ENCODE data around the gene ELOVL6.
"Not testable (repeated sequence)": the region's sequence is repeated elsewhere in the genome, so short reads cannot be mapped to it uniquely, and the experiment has no call there.

The ELOVL6 gene

DNA sequence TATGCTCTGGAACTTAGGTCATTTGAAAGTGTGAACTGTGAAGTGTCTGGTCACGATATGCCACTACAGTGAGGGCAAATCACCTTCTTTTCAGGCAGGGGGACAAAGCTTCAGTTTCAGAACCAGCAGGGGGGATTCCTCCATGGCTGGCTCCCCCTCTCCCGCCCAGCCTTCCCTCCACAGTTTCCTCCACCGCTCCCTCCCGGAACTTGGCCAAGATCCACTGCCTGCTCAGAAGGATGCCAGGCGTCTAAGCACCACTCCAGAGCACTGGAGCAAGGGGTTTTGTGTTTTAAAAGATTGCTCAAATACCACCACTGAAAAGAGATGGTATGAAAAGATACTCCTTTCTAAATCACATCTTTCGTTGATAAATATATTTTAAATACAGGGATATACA is 126.9 kb downstream of the ELOVL6 start:
- DNase-seq, result peak in 4 of 14 donors; percentile 3 to 48 (median 14)

DNA sequence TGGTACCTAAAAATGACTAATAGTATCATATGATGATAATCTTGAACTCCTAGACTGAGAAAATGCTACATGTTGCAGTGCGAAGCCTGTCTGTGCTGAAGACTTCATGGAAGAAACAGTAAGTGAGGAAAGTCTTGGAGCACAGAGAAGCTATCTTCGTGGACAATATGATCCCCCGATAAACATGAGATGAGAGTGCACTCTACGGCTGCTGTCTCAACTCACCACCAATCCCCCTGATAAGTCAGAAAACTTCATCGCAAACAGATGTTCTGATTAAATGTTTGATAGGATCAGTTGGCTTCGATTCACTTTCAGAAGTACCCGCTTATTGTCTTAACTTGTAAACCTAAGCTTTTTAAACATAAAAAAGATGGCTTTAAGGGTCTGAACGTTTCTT is 130.2 kb downstream of the ELOVL6 start:
- no peak for DNase-seq

DNA sequence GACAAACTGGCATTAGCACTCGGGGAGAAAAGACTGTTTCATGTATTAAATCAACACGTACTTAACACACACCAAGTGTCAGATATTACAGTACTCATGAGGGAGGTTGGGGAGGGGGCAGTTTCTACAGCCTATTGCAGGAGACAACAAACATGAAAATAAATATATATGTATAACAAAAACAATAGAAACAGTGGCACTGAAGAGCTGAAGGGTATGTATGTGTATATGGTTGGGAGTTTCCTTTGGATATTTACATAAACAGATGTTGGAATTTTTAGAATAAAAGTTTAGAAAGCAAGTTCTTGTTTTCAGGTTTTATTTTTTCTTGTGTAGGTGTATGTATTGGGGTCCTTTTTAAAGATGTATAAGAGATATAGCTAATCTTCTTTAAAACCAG is 133.5 kb downstream of the ELOVL6 start:
- no peak for DNase-seq

DNA sequence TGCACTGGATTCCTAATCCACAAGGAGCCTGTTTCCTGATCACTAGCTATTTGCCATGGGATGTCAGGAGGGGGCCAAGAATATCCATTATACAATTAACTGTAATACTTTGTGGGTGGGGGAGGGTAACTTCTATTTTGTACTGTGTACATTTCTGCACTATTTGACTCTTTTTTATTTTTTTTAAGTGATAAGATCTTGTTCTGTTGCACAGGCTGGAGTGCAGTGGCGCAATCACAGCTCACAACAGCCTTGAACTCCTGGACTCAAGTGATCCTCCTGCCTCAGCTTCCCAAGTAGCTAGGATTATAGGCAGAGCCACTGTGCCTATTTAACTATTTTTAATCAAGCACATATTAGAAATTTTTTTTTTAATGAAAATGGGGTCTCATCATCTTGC is 134.1 kb downstream of the ELOVL6 start:
- DNase-seq, result no peak

DNA sequence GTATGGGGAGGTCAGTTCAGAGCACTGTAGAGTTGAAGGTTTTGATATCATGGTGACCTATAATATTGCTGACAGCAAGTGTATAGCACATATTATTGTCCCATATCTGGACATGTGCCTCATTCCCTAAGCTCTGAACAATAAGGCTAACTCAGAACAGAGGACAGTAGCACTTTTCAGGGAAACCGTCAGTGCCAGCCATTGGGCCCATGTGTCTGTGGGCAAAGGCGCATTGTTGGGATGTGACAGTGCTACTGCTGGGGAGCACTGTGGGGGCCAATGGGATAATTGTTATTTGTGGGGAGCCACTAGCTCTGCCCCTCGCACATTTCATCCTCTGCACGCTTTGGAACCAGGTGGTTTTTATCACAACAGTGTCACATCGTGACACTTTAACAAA is 136.2 kb downstream of the ELOVL6 start:
- DNase-seq, result peak in 12 of 14 donors; percentile 8 to 77 (median 58)

DNA sequence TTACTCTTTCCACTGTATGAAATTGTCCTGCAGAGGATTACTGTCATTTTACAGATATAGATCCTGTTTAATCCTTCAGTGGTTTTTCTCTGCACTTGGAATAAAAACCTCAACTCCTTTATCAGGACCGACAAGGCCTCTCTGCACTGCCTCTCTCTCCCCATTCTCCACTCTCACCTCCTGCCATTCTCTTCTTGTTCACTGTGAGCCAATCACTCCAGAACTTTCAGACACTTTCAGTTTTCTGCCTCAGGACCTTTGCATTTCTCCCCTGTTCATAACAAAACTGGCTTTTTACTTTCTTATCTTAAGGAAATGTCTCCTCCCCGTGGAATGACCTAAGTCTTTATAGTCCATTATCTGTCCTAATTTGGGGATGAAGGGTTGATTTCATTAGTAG is 137.3 kb downstream of the ELOVL6 start:
- no peak for DNase-seq

DNA sequence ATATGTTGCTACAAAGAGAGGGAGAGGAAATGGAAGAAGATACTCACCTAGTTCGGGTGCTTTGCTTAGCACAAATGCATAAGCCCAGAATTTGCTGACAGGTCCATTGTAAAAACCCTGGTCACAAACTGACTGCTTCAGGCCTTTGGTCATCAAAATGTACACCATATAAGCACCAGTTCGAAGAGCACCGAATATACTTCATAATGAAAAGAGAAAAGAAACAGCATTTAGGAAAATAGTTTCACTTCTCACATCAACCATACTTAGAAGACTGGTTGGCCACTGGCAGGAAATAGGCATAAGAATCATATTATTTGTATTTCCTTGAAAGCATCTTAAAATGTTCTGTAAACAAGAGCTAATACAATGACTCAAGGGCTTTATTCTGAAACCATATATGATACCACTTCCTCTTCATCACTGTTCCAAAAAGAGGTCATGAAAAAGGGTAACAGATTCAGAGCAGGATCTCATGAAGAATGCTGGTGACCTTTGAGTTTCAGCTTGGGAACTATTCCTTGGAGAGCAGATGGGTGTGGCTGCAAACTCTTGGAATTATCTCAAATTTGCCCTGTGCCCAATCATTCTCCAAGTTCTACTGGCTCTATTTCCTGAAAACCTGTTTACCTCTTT is 138.7 kb downstream of the ELOVL6 start:
- no peak for DNase-seq

DNA sequence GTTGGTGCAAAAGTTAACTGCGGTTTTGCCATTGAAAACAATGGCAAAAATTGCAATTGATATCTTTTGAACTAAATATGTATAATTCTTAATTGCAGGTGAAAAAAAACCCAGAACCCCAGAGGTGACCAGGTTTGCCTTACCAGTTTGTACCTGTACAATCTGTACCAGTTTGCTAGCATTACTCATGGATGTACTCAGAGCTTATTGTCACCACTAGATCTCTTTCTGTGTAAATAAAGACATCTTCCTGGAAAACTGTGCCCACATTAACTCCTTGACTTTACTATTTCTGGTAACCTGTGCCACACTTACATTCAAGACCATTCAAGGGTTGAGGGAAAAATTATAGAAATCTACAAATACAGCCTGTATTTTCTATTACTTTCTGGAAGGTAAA is 139.7 kb downstream of the ELOVL6 start:
- DNase-seq, result no peak

DNA sequence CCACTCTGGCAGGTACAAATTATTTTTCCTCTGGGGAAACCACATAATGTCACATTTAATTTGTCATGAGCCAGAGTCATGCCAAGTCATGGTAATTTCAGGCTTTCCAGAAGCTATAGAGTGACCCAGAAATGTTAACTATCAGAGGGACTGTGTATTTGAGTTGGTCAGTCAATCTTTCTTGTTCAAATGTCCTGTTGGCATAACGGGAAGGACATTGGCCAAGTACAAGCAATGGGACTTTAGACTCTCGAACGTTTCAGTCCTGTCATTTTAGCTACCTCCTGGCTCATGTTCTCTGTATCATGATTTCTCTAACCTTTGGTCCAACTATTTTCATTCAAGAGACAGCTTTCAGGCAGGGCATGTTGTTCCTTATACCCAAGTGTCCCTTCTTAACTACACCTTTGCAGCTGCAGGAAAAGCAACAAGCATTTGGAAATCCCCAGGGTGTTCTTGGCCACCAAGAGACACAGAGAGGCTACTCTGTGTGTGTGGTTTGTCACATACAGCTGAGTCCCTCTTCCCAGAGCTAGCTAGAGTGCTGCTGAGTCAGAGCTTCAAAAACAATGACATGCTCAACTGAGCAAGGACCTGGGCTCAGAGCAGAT is 143.2 kb downstream of the ELOVL6 start:
- peak in 4 of 14 donors; percentile 18 to 33 (median 24) for DNase-seq

DNA sequence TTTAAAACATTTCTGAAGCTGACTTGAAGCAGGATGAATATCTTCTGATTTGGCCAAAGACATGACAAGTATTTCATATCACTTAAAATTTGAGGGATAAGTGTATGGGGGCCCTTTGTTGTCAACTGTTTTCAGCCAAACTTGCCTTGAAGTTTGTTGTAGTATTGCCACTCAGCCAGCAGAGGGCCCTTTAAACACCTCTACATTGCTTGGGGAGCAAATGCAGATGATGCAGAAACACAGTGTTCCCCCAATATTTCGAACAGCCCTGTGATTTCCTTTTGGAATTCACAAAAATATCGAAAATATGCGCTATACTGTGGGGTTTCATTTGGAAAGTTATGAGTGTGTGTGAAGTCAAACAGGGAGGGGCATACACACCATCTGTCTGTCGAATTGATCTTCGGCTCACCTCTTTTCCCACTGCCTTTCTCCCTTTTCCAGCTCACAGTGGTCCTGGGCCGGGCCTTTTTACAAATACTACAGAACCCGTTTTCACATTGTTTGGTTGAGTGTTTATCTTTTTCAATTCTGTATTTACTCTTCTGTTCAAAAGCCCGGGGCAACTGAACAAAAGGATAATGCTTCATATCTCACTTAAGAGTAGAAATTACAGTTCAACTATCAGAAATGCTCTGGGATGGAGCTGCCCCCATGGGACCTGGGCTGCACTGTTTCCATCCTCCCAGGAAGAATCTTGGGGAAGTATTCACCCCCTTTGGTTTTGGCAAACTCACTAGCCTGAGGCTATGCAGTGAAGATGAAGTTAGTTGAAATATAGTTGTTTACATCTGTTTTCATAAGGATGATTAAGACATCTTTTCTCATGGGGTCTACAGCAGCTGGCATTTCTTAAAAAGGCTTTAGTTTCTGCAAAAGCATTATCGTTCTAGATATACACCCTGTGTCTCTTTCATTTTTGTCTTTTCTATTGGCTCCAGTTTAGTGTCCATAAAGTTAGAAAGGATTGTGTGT is 148.2 kb downstream of the ELOVL6 start:
- peak in 10 of 14 donors; percentile 4 to 45 (median 24) for DNase-seq

DNA sequence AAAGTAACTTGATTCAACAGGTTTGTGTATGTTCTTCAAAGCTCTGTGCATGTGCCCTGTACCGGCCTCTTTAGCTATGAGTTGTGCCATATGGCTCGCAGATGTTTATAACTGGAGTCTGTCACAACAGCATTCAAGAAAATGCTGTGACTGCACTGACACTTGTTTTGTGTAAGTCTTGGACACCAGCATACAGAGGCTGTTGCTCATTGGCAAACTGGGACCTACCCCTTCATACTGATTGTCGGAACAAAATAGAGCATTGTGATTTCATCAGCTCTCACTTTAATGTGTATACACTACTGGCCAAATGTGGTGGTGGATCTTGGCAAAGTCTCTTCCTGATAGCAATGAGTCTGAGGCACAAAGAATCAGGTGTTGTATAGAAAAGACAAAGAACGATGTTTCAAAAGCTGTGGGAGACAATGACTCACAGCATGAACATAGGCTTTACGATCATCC is 151.8 kb downstream of the ELOVL6 start:
- peak in 1 of 14 donors; percentile 19 for DNase-seq

DNA sequence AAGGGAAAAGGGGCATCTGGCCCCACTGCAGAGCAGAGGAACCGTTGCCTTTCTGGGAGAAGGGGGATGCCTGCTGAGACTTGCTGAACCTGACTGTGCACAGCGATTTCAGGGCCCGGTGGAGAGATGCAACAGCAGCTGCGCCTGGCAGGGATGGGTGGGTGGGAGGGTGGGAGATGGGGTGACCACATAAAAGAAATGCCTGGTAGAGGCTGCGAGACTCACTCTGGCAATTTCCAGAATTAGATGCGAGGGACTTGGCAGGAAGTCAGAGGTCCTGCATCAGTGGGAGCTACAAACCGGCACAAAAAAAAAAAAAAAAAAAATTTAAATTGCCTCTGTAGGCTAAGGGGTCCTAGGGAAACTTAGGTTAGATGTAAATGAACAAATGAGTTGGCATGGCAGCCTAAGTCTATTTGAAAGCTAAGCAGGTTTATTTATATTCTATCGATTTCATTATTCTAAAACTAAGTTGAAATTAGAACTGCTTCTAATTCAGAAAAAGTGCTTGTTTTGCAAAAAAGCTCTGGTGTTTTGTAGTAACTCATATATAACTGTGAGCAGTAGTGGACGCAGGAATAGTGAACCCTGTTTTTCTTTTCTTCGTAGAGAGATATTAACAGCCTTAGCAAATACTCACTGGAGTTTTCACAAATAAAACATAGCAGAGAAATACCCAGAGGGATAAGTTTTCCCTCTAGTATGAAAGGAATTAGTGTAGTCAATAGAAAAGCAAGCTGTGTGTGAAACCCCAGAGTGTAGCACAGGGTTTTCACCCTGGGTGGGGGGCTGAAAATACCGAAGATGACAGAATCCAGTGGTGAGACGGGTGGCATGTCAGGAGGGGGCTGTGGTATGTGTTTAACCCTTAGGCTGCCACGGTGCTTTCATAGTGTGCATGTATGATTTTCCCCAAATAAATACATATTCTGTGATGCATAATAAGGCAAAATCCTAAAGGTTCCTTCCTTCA is 155.6 kb downstream of the ELOVL6 start:
- DNase-seq, result no peak

DNA sequence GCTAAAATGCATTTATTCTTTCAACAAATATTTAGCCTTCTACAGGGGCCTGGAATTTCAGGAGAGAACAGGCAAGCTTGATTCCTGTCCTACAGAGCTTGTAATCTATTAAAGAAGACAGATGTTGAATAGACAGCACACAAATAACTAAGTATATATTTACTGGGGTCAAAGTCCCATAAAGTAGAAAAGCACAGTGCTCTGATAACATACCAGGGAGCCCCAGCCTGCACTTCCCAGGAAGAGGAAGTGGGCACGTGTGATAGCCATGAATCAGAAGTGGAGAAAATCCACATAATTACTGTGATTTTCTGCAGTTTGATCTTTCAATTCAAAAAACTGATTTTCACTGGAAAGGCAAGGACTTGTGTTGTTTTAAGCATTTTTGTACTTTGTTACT is 156.7 kb downstream of the ELOVL6 start:
- no peak for DNase-seq

DNA sequence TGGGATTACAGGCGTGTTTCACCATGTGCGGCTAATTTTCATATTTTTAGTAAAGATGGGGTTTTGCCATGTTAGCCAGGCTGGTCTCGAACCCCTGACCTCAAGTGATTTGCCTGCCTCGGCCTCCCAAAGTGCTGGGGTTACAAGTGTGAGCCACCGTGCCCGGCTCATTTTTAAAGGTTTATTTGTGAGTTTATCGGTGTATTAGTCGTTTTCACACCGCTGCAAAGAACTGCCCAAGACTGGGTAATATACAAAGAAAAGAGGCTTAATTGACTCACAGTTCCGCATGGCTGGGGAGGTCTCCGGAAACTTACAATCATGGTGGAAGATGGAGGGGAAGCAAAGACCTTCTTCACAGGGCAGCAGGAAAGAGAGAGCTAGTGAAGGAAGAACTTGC is 159.3 kb downstream of the ELOVL6 start:
- DNase-seq, result not testable (repeated sequence)

DNA sequence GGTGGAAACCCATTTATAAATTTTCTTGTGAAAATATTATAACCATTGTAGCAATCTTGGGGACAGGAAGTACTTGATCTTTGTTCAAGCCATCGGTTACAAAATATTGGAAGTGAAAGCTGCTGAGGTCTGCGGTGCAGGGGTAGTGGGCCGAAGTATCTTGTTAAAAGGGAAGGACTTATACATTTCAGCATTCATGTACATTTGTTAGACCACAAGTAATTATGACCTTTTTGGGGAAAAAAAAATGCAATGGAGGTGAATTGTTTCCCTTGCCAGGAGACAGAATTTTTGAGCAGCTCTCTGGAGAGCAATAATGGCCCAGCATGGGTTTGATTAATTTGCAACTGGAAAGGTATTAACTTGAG is 164.4 kb downstream of the ELOVL6 start:
- no peak for DNase-seq

DNA sequence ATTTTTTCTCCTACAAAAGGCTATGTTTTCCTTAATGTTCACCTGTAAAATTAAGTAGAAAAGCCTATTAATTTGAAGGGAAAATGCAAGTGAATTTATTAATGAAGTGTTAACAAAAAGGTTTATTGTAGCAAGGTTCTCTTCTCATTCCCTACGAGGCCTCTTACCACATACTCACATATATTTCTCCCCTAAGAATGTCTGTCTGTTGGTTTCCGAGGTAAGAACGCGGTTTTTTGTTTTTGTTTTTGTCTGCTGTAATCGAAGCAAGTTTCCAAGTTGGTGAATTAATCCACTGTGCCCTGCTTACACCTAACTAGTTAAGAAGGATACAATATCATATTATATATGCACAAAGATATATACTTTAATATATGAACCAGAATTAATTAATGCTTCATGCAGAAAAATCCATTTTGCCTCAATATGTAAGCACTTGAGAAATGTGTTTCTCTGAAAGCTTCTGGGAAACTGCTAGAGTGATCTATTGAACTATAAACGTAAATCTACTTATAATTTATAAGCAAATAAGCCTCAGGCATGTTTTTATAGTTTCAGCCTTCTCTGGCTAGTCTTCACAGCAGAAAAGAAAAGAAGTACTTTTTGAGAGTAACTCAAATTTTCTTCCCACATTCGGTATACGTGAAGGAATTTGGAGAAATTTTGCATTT is 164.9 kb downstream of the ELOVL6 start:
- no peak for DNase-seq

DNA sequence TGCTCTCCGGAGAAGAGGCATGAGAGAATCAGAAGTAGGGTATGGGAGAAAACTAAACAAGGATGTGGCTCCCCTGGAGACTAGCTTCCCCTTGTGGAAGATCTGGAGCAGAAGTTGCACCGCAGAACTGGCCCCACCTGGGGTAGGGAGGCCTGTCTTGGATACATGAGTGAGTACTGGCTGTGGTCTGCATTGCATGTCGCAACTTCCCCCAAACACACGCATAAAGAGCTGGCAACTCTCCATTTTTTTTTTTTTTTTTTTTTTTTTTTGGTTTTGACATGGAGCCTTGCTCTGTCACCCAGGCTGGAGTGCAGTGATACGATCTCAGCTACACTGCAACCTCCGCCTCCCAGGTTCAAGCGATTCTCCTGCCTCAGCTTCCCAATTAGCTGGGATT is 165.8 kb downstream of the ELOVL6 start:
- DNase-seq, result no peak

DNA sequence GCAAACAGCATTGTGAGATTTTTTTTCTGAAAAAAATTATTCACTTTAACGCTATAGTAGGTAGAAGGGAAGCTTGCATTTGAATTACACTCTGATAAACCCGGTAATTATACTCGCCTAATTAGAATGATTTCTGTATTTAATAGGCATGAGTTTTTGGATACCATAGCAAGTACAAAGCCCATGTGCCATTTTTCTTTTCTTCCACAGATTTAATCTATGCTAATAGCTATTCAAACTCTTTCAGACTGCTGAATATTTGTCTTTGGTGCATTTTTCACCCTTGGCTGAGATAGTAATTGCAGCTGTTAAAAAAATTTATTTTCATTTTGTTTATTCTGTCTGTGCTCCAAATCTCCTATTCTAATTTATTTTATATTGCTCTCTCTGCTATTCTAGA is 172.7 kb downstream of the ELOVL6 start:
- no peak for DNase-seq

DNA sequence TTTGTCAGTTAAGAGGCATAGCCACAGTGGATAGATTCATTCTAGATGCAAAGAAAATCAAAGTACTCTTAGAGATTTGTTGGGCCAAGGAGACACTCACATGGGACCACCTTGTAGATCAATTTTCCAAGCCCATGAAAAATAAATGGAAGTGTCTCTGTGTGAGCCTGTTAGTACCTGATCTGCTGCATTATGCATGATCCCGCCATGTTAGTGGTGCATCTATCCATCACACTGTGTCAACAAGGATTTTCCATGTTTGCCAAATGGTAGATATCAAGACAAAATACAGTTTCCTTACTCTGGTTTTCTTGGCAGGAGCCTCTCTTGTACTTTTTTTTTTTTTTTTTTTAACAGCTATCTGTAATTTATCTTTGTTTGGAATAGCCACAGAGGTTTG is 173.4 kb downstream of the ELOVL6 start:
- DNase-seq, result no peak

DNA sequence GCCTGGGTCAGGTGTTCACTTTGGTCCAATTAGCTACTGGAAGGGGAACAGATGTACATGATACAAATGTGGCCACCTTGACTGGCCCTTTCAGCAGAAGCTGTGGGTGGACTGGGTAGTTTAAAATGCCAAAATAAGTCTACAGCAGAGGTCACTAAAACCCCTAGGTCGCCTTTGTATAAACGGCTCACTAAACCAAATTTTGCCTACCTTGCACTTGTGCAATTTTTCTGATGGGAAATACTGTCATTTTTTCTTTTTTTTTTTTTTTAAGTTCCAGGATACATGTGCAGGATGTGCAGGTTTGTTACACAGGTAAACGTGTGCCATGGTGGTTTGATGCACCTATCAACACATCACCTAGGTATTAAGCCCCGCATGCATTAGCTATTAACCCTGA is 176.0 kb downstream of the ELOVL6 start:
- no peak for DNase-seq

DNA sequence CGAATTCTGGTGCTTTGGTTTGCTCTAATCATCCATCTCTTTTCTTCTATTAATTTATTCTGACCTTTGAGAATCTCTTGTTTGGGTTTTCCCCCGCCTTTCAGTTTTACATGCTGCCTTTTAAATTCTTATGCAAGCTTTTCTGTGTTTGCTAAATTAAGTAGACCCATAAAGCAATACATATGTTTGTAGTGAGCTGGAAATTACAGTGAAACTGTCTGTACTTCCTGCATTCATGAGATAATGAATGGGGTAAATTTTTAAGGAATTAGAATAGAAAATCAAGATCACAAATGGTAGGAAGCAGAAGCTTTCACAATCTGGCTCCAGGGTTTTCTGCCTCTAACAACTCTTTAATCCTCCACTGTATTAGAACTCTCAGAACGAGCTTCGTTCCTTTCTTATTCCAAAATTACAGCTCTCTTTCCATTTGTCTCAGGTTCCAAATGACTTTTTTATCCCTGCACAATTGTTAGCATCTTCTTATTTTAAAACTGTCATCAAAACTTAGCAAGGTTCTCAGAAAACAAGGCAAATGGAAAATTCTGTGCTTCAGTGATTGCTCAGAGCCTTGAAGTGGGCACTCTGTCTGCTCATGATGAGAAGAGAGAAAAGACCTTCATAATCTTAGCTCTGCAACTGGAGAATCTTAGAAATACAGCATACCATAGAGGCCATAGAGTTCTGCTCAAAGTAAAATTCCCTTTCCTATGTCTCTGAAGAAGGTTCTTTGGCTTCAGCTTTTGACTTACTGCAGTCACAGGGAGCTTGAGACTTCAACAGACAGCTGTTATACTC is 177.6 kb downstream of the ELOVL6 start:
- DNase-seq, result no peak

All from C1 segment of cervical spinal cord (tissue), 14 donors.